ENCODE data around the gene CACNA2D4.

Gene CACNA2D4

DNA sequence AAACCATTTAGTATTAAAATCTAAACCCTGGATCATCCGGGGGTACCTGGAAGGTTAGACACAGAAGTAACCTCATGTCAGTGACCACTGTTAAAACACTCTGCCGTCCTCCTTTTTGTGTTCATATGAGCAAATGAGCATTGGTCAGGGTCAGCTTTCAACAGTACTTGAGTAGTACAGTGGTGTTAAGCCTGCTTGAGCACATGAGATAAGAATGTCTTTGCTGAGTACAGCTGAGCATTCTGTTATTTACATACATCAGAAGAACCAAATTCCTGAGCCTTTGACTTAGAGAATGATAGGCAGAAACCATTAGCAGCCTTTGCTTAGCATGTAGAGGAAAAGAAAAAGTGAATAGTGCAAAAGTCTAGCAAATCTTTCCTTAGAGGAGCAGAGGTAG, 136.7 kb downstream of the CACNA2D4 start:
- no peak for DNase-seq (ENCODE audit: low read depth in 4 of 4, low spot score in 1 of 4)

- no peak for DNase-seq (ENCODE audit: low read depth in 4 of 4, low spot score in 1 of 4)
These were observed 138.7 kb downstream of the CACNA2D4 start for GRCh38 chr12:1779783-1780182.

DNA sequence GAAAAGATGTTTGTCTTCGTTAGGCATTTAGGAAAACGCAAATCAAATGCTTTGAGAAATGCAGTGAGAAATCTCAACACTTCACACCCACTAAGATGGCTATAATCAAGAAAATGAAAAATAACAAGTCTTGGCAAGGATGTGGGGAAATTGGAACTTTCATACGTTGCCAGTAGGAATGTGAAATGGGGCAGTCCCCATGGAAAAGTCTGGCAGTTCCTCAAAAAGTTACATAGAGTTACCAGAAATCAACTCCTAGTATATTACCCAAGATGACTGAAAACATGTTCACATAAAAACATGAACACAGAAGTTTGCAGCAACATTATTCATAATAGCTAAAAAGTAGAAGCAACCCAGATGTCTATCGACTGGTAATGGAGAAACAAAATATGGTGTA, 139.5 kb downstream of the CACNA2D4 start:
- DNase-seq (ENCODE audit: low read depth in 4 of 4, low spot score in 1 of 4), result no peak

DNA sequence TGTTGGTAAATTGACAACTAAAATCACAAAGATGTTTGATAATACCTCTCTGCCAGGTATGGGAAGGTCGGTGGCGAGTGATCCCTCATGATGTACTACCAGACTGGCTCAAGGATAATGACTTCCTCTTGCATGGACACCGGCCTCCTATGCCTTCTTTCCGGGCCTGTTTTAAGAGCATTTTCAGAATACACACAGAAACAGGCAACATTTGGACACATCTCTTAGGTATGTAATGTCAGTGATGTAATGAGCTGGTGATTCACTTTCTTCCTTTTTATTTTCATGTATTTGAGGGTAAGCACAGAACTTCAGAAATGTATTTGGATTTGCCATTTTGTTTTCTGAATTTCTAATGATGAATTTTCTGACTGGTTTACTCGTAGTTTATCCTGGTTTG, 140.7 kb downstream of the CACNA2D4 start:
- no peak for DNase-seq (ENCODE audit: low read depth in 4 of 4, low spot score in 1 of 4)

DNA sequence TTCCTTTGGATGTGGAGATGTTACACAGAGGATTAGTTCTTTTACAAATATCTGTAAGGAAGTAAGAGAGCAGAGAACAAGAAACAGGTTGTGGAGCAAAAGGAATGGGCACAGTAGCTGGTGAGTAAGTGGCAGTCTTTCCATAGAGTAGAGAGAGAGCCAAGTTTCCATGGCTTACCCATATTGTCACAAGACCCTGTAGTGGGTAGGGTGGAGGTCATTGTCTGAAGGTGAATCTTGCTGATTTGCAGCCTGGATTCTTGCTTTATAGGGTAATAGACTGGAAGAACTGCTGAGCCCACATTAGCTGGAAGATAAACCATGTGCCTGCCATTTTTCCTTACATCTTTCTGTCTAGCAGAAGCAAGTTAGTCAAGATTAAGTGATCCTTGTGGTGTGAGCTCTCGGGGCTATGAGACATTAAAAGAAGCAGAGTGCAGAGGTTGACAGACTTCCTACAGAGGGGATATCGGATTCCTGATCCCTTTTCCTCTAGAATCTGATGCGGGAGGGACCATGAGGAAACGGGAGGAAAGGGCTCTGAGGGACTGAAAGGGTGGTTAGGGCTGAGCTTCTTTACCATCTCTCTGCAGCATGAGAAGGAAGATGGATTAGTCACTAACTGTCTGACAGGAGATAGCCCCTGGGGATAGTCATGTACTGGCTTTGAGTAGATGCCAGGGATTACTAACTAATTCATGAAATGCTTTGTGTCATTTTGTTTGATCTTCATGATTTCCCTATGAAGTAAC, 142.1 kb downstream of the CACNA2D4 start:
- DNase-seq (ENCODE audit: low read depth in 4 of 4, low spot score in 1 of 4), result no peak

DNA sequence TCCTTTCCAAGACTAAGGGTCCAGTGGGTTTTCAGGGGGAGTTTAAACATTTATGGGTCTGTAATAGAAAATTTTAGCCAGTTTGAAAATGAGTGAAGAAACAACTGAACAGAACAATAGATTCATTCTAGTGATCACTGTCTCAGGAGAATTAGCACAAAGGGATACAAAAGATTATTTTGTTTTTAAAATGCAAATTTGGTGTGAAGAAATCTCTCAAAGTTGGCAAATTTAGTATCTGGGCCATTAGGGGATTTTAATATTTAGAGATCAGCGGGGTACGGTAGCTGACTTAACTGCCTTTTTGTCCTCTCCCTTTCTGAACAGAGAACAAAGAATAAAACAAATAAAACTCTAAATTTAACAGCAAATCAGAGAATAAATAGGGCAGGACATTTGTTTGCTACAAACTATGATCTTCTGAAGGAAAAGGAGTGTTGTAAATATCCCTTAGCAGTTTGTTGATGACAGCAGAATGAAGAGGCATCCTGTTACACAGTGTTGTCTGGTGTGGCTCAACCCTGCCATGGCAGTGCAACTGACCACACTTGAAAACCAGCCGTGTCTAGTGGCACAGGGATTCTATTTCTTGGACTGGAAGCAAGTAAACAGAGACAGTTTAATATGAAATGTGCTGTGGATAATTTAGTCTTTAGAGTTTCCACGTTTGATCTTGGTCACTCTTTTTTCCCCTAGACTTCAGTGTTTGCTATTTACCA, 144.4 kb downstream of the CACNA2D4 start:
- no peak for DNase-seq (ENCODE audit: low read depth in 4 of 4, low spot score in 1 of 4)

DNA sequence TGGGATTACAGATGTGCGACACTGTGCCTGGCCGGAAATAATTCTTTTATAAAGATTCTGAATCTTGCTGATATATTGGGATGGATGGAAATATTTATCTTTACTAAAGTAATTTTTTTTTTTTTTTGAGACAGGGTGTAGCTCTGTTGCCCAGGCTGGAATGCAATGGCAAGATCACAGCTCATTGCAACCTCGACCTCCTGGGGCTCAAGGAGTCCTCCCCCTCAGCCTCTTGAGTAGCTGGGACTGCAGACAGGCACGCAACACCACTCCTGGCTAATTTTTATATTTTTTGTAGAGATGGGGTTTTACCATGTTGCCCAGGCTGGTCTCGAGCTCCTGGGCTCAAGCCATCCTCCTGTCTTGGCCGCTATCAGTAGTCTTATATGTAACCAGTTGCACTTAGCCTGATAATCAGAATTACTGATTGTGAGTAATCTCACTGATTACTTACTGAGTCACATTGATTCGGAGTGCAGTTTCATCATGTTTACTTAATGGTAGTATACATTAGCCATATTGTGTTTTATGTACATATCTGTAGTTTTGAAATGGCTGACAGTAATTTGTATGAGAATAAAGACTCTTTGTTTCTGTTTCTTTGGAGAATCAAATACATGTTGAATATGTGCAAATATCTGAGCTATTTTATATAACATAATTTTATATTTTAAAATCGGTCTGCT, 148.5 kb downstream of the CACNA2D4 start:
- no peak for DNase-seq (ENCODE audit: low read depth in 4 of 4, low spot score in 1 of 4)

- no peak for DNase-seq (ENCODE audit: low read depth in 4 of 4, low spot score in 1 of 4)
These were observed 149.8 kb downstream of the CACNA2D4 start for GRCh38 chr12:1768615-1769014.

DNA sequence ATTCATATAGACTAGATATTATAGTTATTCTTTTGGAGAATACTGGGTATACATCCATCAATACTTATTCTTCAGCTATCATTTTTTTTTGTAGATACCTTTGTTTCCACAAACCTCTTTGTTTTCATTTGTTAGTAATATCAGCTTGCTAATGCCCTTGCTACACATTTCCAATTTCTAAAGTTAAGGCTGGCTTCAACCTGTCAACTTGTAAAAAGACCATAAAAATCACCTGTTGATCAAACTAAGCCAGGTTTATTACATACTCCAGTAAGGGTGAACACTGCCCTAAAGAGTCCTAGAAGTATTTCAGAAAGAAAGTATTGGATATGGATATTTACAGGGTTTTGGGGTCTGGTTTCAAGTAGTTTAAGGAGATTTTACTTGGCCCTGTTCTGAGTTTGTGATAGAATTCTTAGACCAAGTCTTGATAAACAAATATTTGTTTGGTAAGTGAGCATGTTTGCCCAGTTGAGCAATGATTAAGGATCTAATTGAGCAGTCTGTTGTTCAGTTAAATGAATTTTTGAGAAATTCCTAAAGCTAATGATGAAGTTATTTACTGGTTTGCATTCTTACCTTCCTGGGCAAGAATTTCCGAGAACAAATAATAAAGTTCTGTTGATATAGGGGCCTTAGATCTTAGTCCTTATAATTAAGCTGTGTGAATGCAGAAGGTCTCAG, 150.9 kb downstream of the CACNA2D4 start:
- DNase-seq (ENCODE audit: low read depth in 4 of 4, low spot score in 1 of 4), result no peak

DNA sequence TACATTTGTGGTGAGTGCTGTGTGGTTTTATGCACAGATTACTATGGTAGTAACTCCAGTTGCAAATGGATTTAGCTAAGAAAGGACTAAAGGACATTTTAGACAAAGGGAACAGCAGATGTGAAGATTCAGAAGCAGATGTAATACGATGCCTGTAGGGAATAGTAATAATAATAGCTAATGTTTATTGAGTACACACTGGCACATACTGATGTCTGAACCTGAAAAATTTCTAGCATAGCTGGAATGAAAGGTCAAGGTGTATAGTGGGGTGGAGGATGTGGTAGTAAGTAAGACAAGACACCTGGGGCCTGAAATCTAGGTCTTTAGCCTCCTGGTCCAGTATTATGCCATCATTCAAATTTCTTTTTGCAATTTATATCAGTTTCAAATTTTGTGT, 152.3 kb downstream of the CACNA2D4 start:
- DNase-seq (ENCODE audit: low read depth in 4 of 4, low spot score in 1 of 4), result no peak

DNA sequence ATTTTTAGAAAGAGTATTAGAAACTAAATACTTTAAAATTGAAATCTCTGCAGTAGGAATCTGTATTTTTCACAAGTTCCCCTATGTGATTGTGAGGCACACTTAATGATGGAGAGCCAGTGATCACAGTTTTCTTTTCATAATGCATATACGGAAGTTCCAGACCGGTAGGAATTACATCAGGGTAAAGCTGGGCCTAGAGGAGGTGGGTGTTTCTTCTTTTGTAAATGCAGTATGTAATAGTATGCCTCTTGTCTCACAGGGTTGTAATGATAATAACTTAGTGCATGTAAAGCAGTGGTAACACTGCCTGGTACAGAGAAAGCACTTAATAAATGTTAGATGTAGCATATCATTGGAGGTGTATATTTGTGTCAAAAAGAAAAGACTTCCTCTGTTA, 155.3 kb downstream of the CACNA2D4 start:
- DNase-seq (ENCODE audit: low read depth in 4 of 4, low spot score in 1 of 4), result no peak

- DNase-seq (ENCODE audit: low read depth in 4 of 4, low spot score in 1 of 4), result no peak
These were observed 156.6 kb downstream of the CACNA2D4 start for GRCh38 chr12:1761857-1762256.

DNA sequence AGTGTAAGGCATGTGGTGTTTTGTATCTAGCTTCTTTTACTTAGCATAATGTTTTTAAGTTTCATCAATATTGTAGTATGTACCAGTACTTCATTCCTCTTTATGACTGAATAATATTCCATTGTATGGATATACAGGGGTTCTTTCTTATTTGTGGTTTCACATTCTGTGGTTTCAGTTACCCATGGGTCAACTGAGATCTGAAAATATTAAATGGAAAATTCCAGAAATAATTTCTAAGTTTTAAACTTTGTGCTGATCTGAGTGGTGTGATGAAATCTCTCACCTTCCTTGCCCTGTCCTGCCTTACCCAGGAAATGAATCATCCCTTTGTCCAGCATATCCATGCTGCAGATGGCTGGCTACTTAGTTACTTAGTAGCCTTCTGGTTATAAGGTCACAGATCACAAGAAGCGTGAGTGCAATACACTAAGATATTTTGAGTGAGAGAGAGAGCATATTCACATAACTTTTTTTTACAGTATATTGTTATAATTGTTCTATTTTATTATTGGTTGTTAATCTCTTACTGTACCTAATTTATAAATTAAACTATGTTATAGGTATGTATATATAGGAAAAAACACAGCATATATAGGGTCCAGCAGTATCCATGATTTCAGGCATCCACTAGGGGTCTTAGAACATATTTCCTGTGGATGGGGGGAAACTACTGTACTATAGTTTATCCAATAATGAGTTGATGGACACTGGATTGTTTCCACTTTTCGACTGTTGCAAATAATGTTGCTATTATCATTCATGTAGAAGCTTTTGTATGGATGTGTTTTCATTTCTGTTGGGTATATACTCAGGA, 157.7 kb downstream of the CACNA2D4 start:
- DNase-seq (ENCODE audit: low read depth in 4 of 4, low spot score in 1 of 4), result no peak

DNA sequence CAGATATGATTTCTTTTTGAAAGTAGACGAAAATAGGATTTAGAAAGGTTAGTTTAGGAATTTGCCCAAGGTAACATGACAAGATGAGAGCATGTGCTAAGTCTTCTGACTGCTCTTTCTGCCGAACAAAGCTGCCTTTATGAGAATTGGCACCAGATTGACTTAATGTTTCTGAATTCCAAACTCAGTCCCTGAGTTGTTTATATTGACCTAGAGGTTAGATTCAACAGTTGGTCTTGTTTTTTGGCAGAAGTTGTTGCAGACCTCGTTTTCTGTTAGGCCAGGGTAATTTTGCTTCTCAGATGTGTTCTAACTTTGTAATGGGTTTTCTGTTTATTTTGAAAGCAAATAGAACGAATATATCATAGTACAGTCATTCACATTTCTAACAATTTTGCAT, 159.6 kb downstream of the CACNA2D4 start:
- no peak for DNase-seq (ENCODE audit: low read depth in 4 of 4, low spot score in 1 of 4)

DNA sequence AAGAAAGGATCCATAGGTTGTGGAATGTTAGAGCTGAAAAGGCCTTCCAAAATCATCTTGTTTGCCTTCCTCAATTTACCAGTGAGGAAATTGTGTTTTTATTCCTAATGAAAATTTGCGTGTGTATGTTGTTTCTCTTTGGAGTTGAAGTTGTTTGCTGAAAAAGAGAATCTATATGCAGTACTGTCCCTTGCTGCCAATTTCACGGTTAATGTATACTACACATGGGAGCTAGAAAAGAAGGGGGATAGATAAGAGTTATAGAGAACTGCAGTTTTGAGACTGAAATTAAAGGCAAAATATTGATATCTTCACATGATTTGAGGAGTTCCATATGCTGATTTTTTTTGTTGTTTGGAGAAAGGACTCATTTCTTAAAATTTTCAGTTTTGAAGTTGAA, 160.1 kb downstream of the CACNA2D4 start:
- DNase-seq (ENCODE audit: low read depth in 4 of 4, low spot score in 1 of 4), result no peak

DNA sequence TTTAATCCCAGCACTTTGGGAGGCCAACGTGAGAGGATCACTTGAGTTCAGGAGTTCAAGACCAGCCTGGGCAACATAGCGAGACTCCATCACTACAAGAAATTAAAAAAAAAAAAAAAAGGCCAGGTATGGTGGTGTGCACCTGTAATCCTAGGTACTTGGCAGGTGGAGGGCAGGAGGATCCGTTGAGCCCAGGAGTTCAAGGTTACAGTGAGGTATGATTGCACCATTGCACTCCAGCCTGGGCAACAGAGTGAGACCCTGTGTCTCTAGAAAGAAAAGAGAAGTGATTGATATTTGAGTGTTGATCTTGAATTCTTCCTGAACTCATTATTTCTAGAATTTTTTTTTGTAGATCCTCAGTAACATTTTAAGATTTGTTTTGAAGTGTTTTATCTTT, 168.2 kb downstream of the CACNA2D4 start:
- DNase-seq (ENCODE audit: low read depth in 4 of 4, low spot score in 1 of 4), result no peak

DNA sequence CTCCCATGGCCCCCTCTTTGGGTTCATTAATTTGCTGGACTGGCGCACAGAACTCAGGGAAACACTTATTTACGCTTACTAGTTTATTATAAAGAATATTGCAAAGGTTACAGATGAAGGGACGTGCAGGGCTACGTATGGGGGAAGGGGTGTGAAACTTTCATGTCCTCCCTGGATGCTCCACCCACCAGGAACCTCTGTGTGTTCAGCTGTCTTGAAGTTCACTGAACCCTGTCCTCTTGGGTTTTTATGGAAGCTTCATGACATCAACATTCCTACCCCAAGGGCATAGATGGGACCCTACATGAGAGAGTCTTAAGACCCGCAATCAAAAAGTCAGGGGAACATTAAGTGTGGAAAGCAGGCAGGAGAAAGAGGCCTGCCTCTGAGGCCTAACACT, 169.4 kb downstream of the CACNA2D4 start:
- no peak for DNase-seq (ENCODE audit: low read depth in 4 of 4, low spot score in 1 of 4)

DNA sequence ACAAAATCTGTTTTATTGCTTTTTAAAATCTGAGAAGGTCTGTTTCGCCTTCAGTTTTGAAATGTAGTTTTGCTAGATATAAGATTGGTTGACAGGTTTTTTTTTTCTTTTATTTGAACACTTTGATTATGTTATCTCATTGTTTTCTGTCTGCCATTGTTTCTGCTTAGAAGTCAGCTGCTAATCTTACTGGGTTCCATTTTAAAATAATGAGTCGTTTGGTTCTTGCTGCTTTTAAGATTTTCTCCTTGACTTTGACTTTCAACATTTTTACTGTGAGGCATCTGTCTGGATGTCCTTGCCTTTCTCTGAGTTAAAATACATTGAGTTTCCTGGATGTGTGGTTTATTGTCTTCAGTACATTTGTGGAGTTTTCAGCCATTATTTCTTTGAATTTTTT, 170.8 kb downstream of the CACNA2D4 start:
- no peak for DNase-seq (ENCODE audit: low read depth in 4 of 4, low spot score in 1 of 4)

DNA sequence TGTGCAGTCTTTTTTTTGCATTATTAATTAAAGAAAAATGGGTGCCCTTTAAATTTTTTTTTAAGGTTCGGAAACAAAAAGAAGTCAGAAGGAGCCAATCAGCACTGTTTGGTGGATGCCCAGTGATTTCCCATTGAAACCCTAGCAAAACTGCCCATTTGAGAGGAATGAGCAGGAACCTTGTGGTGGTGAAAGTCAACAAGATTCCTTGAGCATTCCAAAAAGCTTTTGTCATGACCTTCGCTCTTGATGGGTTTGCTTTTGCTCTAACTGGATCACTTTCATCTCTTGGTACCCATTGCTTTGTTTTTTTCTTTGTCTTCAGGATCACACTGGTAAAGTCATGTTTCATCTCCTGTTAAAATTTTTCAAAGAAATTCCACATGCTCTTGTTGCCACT, 173.5 kb downstream of the CACNA2D4 start:
- DNase-seq (ENCODE audit: low read depth in 4 of 4, low spot score in 1 of 4), result no peak
